H9 (cell line): ENCODE results near the gene BROX. TPM values are rescaled to one million over a fixed set of nuclear protein-coding genes. Genes with fewer than 3 reads are reported as not detected.

Source experiments
- DNase-seq: peaks from one replicate; pipeline ENCODE4 v3.0.0-alpha.2; 2017
- H2AFZ ChIP-seq: one replicate; pipeline ENCODE4 v1.6.1; 2013; ENCODE audit warnings: mild to moderate bottlenecking, low read length, control low read depth, moderate library complexity
- H2AK5ac ChIP-seq: 2 replicates; pipeline ENCODE4 v1.6.1; 2013; ENCODE audit warnings: low read length, control low read depth, mixed read lengths; ENCODE audit not compliant: insufficient read length
- H2BK120ac ChIP-seq: one replicate; pipeline ENCODE4 v1.6.1; 2013; ENCODE audit warnings: low read depth, mild to moderate bottlenecking, low read length, control low read depth, inconsistent platforms; ENCODE audit not compliant: poor library complexity, severe bottlenecking
- H2BK12ac ChIP-seq: 2 replicates; pipeline ENCODE4 v1.6.1; 2013; ENCODE audit warnings: low read length, control low read depth, mixed read lengths, low read depth; ENCODE audit not compliant: insufficient read length
- H2BK15ac ChIP-seq: 2 replicates; pipeline ENCODE4 v1.6.1; 2013; ENCODE audit warnings: low read depth, low read length, control low read depth
- H2BK20ac ChIP-seq: one replicate; pipeline ENCODE4 v1.6.1; 2013; ENCODE audit warnings: low read depth, mild to moderate bottlenecking, low read length, control low read depth, inconsistent platforms; ENCODE audit not compliant: poor library complexity, severe bottlenecking
- H2BK5ac ChIP-seq: 2 replicates; pipeline ENCODE4 v1.6.1; 2013; ENCODE audit warnings: low read length, control low read depth, mixed read lengths; ENCODE audit not compliant: insufficient read length
- H3K14ac ChIP-seq: 2 replicates; pipeline ENCODE4 v1.6.1; 2013; ENCODE audit warnings: low read length, control low read depth; ENCODE audit not compliant: insufficient read depth
- H3K18ac ChIP-seq: 2 replicates; pipeline ENCODE4 v1.6.1; 2013; ENCODE audit warnings: low read depth, mild to moderate bottlenecking, mixed read lengths, low read length, control low read depth; ENCODE audit not compliant: insufficient read length
- H3K23ac ChIP-seq: 2 replicates; pipeline ENCODE4 v1.6.1; 2013; ENCODE audit warnings: low read length, control low read depth, mixed read lengths, low read depth; ENCODE audit not compliant: insufficient read length
- H3K23me2 ChIP-seq: 2 replicates; pipeline ENCODE4 v1.6.1; 2013; ENCODE audit warnings: low read depth, mild to moderate bottlenecking, mixed read lengths, low read length, control low read depth; ENCODE audit not compliant: insufficient read length, poor library complexity, severe bottlenecking
- H3K27ac ChIP-seq: 2 replicates; pipeline ENCODE4 v1.5.1; 2013; ENCODE audit warnings: low read length, control low read depth, mixed read lengths, low read depth; ENCODE audit not compliant: insufficient read length
- H3K27me3 ChIP-seq: 2 replicates; pipeline ENCODE4 v1.6.1; 2013; ENCODE audit warnings: low read length, control low read depth, inconsistent platforms; ENCODE audit not compliant: insufficient read depth
- H3K4ac ChIP-seq: 2 replicates; pipeline ENCODE4 v1.6.1; 2013; ENCODE audit warnings: low read depth, mild to moderate bottlenecking, control low read depth, inconsistent platforms, low read length, moderate library complexity
- H3K4me1 ChIP-seq: 2 replicates; pipeline ENCODE4 v1.6.1; 2013; ENCODE audit warnings: low read length, control low read depth, inconsistent platforms; ENCODE audit not compliant: insufficient read depth
- H3K4me2 ChIP-seq: 2 replicates; pipeline ENCODE4 v1.6.1; 2013; ENCODE audit warnings: low read length, control low read depth, mixed read lengths; ENCODE audit not compliant: insufficient read length, insufficient read depth
- H3K56ac ChIP-seq: 2 replicates; pipeline ENCODE4 v1.6.1; 2013; ENCODE audit warnings: low read depth, mild to moderate bottlenecking, mixed read lengths, low read length, control low read depth; ENCODE audit not compliant: insufficient read length
- H3K79me1 ChIP-seq: 2 replicates; pipeline ENCODE4 v1.6.1; 2013; ENCODE audit warnings: low read depth, mild to moderate bottlenecking, moderate library complexity, low read length, control low read depth, inconsistent platforms; ENCODE audit not compliant: insufficient read depth, poor library complexity, severe bottlenecking
- H3K79me2 ChIP-seq: 2 replicates; pipeline ENCODE4 v1.6.1; 2013; ENCODE audit warnings: low read length, control low read depth, inconsistent platforms; ENCODE audit not compliant: insufficient read depth
- H3K9ac ChIP-seq: 2 replicates; pipeline ENCODE4 v1.6.1; 2013; ENCODE audit warnings: low read length, control low read depth, mixed read lengths; ENCODE audit not compliant: insufficient read length; ENCODE audit errors: extremely low read depth
- H3K9me3 ChIP-seq: one replicate; pipeline ENCODE4 v1.6.1; 2013; ENCODE audit warnings: low read depth, low read length, inconsistent platforms; ENCODE audit not compliant: control insufficient read depth
- H3T11ph ChIP-seq: one replicate; pipeline ENCODE4 v1.6.1; 2013; ENCODE audit warnings: mild to moderate bottlenecking, low read length, control low read depth, inconsistent platforms
- H4K20me1 ChIP-seq: one replicate; pipeline ENCODE4 v1.6.1; 2013; ENCODE audit not compliant: control insufficient read depth, insufficient read length, insufficient read depth
- H4K5ac ChIP-seq: 2 replicates; pipeline ENCODE4 v1.6.1; 2013; ENCODE audit warnings: low read depth, mild to moderate bottlenecking, mixed read lengths, low read length, control low read depth; ENCODE audit not compliant: insufficient read length
- H4K8ac ChIP-seq: replicated peaks from 2 replicates; pipeline ENCODE4 v1.6.1; 2013; ENCODE audit warnings: low read length, control low read depth, mixed read lengths, low read depth; ENCODE audit not compliant: insufficient read length
- H4K91ac ChIP-seq: 2 replicates; pipeline ENCODE4 v1.6.1; 2013; ENCODE audit warnings: low read depth, mild to moderate bottlenecking, moderate library complexity, mixed read lengths, low read length, control low read depth; ENCODE audit not compliant: insufficient read length
- H3K27ac Mint-ChIP-seq, 3 experiments: 2 replicates in 2 of 3; 3 replicates in 1 of 3; pipeline ENCODE4 v1.8.0; 2020 to 2021; ENCODE audit warnings: mixed read lengths in 3 of 3, mild to moderate bottlenecking in 1 of 3, moderate library complexity in 1 of 3
- H3K27me3 Mint-ChIP-seq: 2 replicates; pipeline ENCODE4 v1.8.0; 2021; ENCODE audit warnings: low read depth, mild to moderate bottlenecking, moderate library complexity, mixed read lengths
- H3K36me3 Mint-ChIP-seq, 3 experiments: 2 replicates in 2 of 3; 3 replicates in 1 of 3; pipeline ENCODE4 v1.8.0; 2020 to 2021; ENCODE audit warnings: low read depth in 3 of 3, mixed read lengths in 3 of 3; ENCODE audit not compliant: insufficient read depth in 1 of 3
- H3K4me1 Mint-ChIP-seq, 2 experiments: 2 replicates each; pipeline ENCODE4 v1.8.0; 2020; ENCODE audit warnings: mixed read lengths in 2 of 2
- H3K4me3 Mint-ChIP-seq, 2 experiments: 2 replicates in 1 of 2; 3 replicates in 1 of 2; pipeline ENCODE4 v1.8.0; 2020 to 2021; ENCODE audit warnings: mild to moderate bottlenecking in 2 of 2, mixed read lengths in 2 of 2, moderate library complexity in 1 of 2
- H3K9me3 Mint-ChIP-seq, 2 experiments: 2 replicates in 1 of 2; 3 replicates in 1 of 2; pipeline ENCODE4 v1.8.0; 2020; ENCODE audit warnings: mild to moderate bottlenecking in 2 of 2, mixed read lengths in 2 of 2, moderate library complexity in 1 of 2
- WGBS: extraction: QIAGEN DNeasy Blood & Tissue Kit; methylation state at CpG from one replicate; pipeline ENCODE4 v1.1.7; 2013; ENCODE audit warnings: missing lambda C conversion rate, low lambda C conversion rate, mixed read lengths; ENCODE audit not compliant: insufficient read length; ENCODE audit errors: extremely low coverage; 5-methylcytosine and 5-hydroxymethylcytosine counted together
- total RNA-seq: library from RNA; stranded (reverse); gene quantifications from 2 replicates; pipeline ENCODE4 v1.2.1, GENCODE V29; 2021
- TF ChIP-seq, protein P1 (sequence below): fragments of 200-600 bp; sonication (generic); conservative IDR thresholded peaks from 3 replicates; pipeline ENCODE4 v1.8.0; 2021; ENCODE audit warnings: antibody characterized with exemption, mild to moderate bottlenecking

The BROX gene
- total RNA-seq, 1 experiment from 2014 or later, result 27.8 TPM

DNA sequence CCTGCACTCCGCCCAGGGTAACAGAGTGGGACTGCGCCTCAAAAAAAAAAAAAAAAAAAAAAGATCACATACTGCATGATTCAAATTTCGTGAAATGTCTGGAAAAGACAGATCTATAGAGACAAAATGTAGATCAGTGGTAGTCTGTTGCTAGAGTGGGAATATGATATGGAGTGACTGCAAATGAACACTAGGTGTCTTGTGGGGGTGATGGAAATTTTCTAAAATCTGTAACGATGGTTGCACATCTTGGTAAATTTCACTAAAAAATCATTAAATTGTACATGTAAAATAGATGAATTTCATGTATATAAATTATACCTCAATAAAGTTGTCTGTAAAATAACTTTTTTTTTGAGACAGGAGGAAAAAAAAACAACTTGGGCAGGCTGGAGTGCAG lies 5.5 kb upstream of the BROX start:
- H3K23ac ChIP-seq, result no peak overlapping the region
- DNase-seq, result no peak
- peaks cover 10% of the 10 kb centered on the region; the same call in 1 of the 2 replicates for H3K79me2 ChIP-seq
- H3K18ac ChIP-seq, result no peak overlapping the region
- no peak overlapping the region for H4K91ac ChIP-seq
- H2BK120ac ChIP-seq, result no peak overlapping the region
- H3K4me3 Mint-ChIP-seq, result no peak overlapping the region
- WGBS, result no CpG with 5 or more reads among the region's 4 CpGs
- H3K4ac ChIP-seq, result no peak overlapping the region
- H3K4me1 ChIP-seq, result no peaks in the 10 kb centered on the region
- H2BK5ac ChIP-seq, result no peak overlapping the region
- H3K56ac ChIP-seq, result no peak overlapping the region
- TF ChIP-seq, protein P1, sequence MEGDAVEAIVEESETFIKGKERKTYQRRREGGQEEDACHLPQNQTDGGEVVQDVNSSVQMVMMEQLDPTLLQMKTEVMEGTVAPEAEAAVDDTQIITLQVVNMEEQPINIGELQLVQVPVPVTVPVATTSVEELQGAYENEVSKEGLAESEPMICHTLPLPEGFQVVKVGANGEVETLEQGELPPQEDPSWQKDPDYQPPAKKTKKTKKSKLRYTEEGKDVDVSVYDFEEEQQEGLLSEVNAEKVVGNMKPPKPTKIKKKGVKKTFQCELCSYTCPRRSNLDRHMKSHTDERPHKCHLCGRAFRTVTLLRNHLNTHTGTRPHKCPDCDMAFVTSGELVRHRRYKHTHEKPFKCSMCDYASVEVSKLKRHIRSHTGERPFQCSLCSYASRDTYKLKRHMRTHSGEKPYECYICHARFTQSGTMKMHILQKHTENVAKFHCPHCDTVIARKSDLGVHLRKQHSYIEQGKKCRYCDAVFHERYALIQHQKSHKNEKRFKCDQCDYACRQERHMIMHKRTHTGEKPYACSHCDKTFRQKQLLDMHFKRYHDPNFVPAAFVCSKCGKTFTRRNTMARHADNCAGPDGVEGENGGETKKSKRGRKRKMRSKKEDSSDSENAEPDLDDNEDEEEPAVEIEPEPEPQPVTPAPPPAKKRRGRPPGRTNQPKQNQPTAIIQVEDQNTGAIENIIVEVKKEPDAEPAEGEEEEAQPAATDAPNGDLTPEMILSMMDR, result 0 out of 3 replicates have a peak, but pooled peaks have one; percentile 26
- H3K14ac ChIP-seq, result no peak overlapping the region
- H3K4me1 Mint-ChIP-seq, result peaks cover 12 to 14% of the 10 kb centered on the region in 2 experiments
- no peaks in the 10 kb centered on the region for H3K9me3 ChIP-seq
- H4K20me1 ChIP-seq, result no peaks in the 10 kb centered on the region
- H3K9me3 Mint-ChIP-seq, result peaks cover 5 to 21% of the 10 kb centered on the region in 2 experiments
- H3K4me2 ChIP-seq, result no peak overlapping the region
- no peak overlapping the region for H2BK12ac ChIP-seq
- peaks cover 2% of the 10 kb centered on the region for H3K79me1 ChIP-seq
- H4K5ac ChIP-seq, result no peak overlapping the region
- no peak overlapping the region for H2AK5ac ChIP-seq
- peaks cover 33 to 46% (median 40%) of the 10 kb centered on the region in 3 experiments for H3K36me3 Mint-ChIP-seq
- no peak overlapping the region for H3T11ph ChIP-seq
- H3K27me3 Mint-ChIP-seq, result no peaks in the 10 kb centered on the region
- no peak overlapping the region for H3K9ac ChIP-seq
- H2BK20ac ChIP-seq, result no peak overlapping the region
- H4K8ac ChIP-seq, result no peak overlapping the region
- H3K23me2 ChIP-seq, result peaks cover 2% of the 10 kb centered on the region
- H2AFZ ChIP-seq, result no peak overlapping the region
- no peak overlapping the region for H3K27ac Mint-ChIP-seq
- no peak overlapping the region for H3K27ac ChIP-seq
- no peak overlapping the region for H2BK15ac ChIP-seq
- H3K27me3 ChIP-seq, result no peaks in the 10 kb centered on the region
